ENCODE results near the gene ADD3. TPM values are rescaled to one million over a fixed set of nuclear protein-coding genes. Genes with fewer than 3 reads are reported as not detected.

ADD3 gene
- polyA plus RNA-seq, 4 donors, result 230 to 315 (median 268) TPM

GRCh38 chr10:110057456-110057855, 49.7 kb downstream of the ADD3 start:
- DNase-seq (ENCODE audit: low read depth in 4 of 4, low spot score in 2 of 4), result no peak

GRCh38 chr10:110058212-110058611, 50.4 kb downstream of the ADD3 start:
- DNase-seq (ENCODE audit: low read depth in 4 of 4, low spot score in 2 of 4), result no peak

- no peak for DNase-seq (ENCODE audit: low read depth in 4 of 4, low spot score in 2 of 4)
These were observed 52.1 kb downstream of the ADD3 start for GRCh38 chr10:110059925-110060324.

GRCh38 chr10:110061687-110062086, 53.9 kb downstream of the ADD3 start:
- no peak for DNase-seq (ENCODE audit: low read depth in 4 of 4, low spot score in 2 of 4)

GRCh38 chr10:110065269-110065668, 57.5 kb downstream of the ADD3 start:
- no peak for DNase-seq (ENCODE audit: low read depth in 4 of 4, low spot score in 2 of 4)

- DNase-seq (ENCODE audit: low read depth in 4 of 4, low spot score in 2 of 4), result no peak
These were observed 60.4 kb downstream of the ADD3 start for GRCh38 chr10:110067960-110068770.

GRCh38 chr10:110068780-110069179, 61.0 kb downstream of the ADD3 start:
- DNase-seq (ENCODE audit: low read depth in 4 of 4, low spot score in 2 of 4), result no peak

- no peak for DNase-seq (ENCODE audit: low read depth in 4 of 4, low spot score in 2 of 4)
These were observed 61.8 kb downstream of the ADD3 start for GRCh38 chr10:110069502-110069982.

GRCh38 chr10:110073896-110074295, 66.1 kb downstream of the ADD3 start:
- no peak for DNase-seq (ENCODE audit: low read depth in 4 of 4, low spot score in 2 of 4)

- DNase-seq (ENCODE audit: low read depth in 4 of 4, low spot score in 2 of 4), result no peak
These were observed 66.5 kb downstream of the ADD3 start for GRCh38 chr10:110074298-110074697.

- DNase-seq (ENCODE audit: low read depth in 4 of 4, low spot score in 2 of 4), result peak in 2 of 4 donors; percentile 41 to 45
These were observed 67.2 kb downstream of the ADD3 start for GRCh38 chr10:110074758-110075671.

GRCh38 chr10:110075686-110076085, 67.9 kb downstream of the ADD3 start:
- DNase-seq (ENCODE audit: low read depth in 4 of 4, low spot score in 2 of 4), result no peak

- no peak for DNase-seq (ENCODE audit: low read depth in 4 of 4, low spot score in 2 of 4)
These were observed 69.0 kb downstream of the ADD3 start for GRCh38 chr10:110076559-110077318.

GRCh38 chr10:110077436-110078130, 69.8 kb downstream of the ADD3 start:
- no peak for DNase-seq (ENCODE audit: low read depth in 4 of 4, low spot score in 2 of 4)

- DNase-seq (ENCODE audit: low read depth in 4 of 4, low spot score in 2 of 4), result no peak
These were observed 70.5 kb downstream of the ADD3 start for GRCh38 chr10:110078317-110078716.

- no peak for DNase-seq (ENCODE audit: low read depth in 4 of 4, low spot score in 2 of 4)
These were observed 74.1 kb downstream of the ADD3 start for GRCh38 chr10:110081911-110082310.

- no peak for DNase-seq (ENCODE audit: low read depth in 4 of 4, low spot score in 2 of 4)
These were observed 76.1 kb downstream of the ADD3 start for GRCh38 chr10:110083884-110084283.

GRCh38 chr10:110087682-110088081, 79.9 kb downstream of the ADD3 start:
- DNase-seq (ENCODE audit: low read depth in 4 of 4, low spot score in 2 of 4), result no peak

- no peak for DNase-seq (ENCODE audit: low read depth in 4 of 4, low spot score in 2 of 4)
These were observed 80.8 kb downstream of the ADD3 start for GRCh38 chr10:110088367-110089104.
